Uterus (tissue), 2 donors: ENCODE measurements around the gene GMDS.

Experiments
- CTCF ChIP-seq, 4 experiments: fragments of 200-600 bp in 2 of 4; fragments of 450-650 bp in 2 of 4; sonication (generic) in 2 of 4; IDR thresholded peaks; one replicate each; pipeline ENCODE4 v1.5.1; 2016 to 2019; ENCODE audit warnings: antibody characterized with exemption in 4 of 4, mild to moderate bottlenecking in 2 of 4, moderate library complexity in 1 of 4
- POLR2A ChIP-seq, 2 donors: fragments of 450-650 bp; IDR thresholded peaks; one replicate each; pipeline ENCODE4 v1.6.1; 2016; ENCODE audit warnings: antibody characterized with exemption in 2 of 2, mild to moderate bottlenecking in 1 of 2, moderate library complexity in 1 of 2

DNA sequence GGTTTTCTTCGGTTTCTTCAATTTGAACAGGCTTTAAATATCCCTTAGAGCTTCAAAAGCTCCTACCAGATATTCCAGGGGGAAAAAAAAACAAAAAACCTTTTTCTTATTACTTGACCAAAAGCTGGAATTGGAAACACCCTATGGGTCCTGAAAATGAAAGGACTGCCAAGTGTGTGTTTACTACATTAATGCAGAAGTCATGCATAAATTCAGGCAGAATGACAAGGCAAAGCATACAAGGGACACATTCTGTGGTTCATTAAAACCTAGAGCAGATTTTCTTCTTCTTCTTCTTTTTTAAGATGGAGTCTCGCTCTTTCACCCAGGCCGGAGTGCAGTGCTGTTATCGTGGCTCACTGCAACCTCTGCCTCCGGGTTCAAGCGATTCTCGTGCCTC is 119.1 kb downstream of the GMDS start:
- TF ChIP-seq CTCF (IDR thresholded peaks at IDR 0.05) = no peak
- TF ChIP-seq POLR2A (IDR thresholded peaks at IDR 0.05) = no peak
